RPMI7951 (cell line): ENCODE measurements around the gene IKZF1. TPM values are rescaled to one million over a fixed set of nuclear protein-coding genes. Genes with fewer than 3 reads are reported as not detected.

ENCODE experiments used
- total RNA-seq: library from RNA; depleted of rRNA; stranded (reverse); fragments of >200 nt; shearing (Covaris generic); gene quantifications from 2 replicates; pipeline ENCODE4 v1.2.3, GENCODE V29; 2014; rRNA removed

IKZF1 gene
- total RNA-seq, 1 experiment from 2014 or later, result not detected

Other genes with a start within 250 kb of the IKZF1 start
- not detected in 2 replicates for gene ZPBP, start 211.5 kb upstream of the IKZF1 start, total RNA-seq
- gene FIGNL1, start 145.6 kb downstream of the IKZF1 start, total RNA-seq, result 62.6 and 72.3 TPM in 2 replicates